Embryonic facial prominence (tissue), 1 donor: ENCODE results near the gene ERAP2.
"Not testable (repeated sequence)": the region's sequence is repeated elsewhere in the genome, so short reads cannot be mapped to it uniquely, and the experiment has no call there.

ENCODE experiments used
- DNase-seq: peaks from one replicate; pipeline ENCODE4 v3.0.0-alpha.2; 2016; ENCODE audit errors: extremely low spot score

ERAP2 gene

DNA sequence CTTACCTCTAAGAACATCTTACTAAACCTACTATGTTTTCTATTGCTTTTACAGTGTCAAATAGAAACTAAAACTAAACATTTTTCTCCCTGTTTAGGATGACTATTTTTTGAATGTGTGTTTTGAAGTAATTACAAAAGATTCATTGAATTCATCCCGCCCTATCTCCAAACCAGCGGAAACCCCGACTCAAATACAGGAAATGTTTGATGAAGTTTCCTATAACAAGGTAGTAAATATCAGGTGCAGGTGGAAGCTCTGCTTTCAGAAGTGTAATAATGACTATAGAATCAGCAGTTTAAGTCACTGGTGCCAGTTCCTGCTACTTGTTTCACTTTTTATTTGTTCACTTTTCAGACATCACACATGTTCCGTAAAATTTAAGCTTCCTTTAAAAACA lies 20.0 kb downstream of the ERAP2 start:
- no peak for DNase-seq

DNA sequence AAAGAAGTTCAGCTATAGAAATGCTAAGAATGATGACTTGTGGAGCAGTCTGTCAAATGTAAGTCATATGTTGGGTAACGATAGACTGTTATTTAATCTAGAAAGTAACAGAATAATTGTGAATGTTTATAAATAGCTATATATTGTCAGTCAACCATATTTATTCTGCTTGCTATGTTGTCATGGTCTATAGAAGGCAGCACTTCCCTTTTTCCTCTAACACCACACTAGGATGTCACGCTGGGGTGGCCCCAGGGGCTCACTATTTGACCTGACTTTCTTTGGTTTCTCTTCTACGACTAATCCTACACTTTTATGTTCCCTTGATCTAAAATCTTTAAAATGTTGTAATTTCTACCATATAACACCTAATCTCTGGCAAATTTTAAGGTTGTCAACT lies 20.5 kb downstream of the ERAP2 start:
- DNase-seq: no peak

DNA sequence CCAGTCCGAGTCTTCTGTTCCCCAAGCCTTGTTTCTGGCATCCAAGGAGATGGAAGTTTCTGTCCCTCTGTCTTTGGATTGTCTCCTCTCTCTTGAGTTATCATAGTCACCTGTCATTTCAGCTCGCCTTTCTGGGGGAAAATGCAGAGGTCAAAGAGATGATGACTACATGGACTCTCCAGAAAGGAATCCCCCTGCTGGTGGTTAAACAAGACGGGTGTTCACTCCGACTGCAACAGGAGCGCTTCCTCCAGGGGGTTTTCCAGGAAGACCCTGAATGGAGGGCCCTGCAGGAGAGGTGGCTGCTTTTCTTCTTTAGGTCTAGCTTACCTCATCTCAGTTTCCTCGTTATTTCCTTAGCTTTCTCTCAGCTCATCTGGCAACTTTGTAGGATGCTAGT lies 25.1 kb downstream of the ERAP2 start:
- DNase-seq: no peak

DNA sequence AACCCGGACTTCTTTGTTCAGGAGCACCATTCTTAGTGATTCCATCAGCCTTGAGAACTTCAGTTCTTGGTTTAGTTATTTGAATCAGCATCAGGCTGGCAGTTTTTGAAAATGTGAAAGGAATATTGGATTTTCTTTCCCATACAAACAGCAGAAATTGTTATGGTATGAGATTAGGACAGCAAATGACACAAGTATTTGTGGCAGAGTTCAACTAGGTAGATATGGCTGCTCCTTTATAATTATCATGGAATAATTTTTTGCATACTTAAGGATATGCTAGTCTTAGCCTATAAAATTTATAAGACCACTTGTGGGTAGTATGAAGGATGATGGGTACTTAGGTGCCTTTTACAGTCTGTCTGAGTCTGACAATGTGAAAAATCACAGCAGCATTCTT lies 25.5 kb downstream of the ERAP2 start:
- no peak for DNase-seq

DNA sequence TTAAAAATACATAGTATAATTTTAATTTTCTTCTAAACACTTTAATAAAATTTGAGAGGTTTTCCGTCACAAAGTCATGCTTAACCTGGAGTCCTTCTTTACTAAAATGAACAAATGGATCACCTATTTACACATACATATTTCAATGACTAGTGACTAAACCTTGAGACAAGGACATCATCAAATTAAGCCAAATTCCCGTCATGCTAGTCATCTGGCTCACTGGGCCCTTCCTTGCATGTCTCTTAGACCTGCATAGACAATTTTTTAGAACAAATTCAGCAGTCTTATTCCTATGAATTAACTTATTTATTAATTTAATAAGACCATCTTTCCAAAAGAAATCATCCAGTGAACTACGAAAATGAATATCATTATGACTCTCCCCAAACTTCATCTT lies 26.6 kb downstream of the ERAP2 start:
- no peak for DNase-seq

DNA sequence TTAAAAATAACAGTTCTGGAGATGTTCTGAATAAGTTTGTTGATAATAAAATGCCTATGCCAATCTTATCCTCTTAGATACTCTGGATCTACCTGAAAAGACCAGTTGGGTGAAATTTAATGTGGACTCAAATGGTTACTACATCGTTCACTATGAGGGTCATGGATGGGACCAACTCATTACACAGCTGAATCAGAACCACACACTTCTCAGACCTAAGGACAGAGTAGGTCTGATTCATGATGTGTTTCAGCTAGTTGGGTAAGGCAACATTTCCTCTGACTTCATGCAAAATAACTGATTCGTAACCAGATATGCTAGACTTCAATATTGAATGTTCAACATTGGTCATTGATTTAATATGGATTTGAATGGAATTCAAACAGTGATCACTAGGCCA lies 27.0 kb downstream of the ERAP2 start:
- no peak for DNase-seq

DNA sequence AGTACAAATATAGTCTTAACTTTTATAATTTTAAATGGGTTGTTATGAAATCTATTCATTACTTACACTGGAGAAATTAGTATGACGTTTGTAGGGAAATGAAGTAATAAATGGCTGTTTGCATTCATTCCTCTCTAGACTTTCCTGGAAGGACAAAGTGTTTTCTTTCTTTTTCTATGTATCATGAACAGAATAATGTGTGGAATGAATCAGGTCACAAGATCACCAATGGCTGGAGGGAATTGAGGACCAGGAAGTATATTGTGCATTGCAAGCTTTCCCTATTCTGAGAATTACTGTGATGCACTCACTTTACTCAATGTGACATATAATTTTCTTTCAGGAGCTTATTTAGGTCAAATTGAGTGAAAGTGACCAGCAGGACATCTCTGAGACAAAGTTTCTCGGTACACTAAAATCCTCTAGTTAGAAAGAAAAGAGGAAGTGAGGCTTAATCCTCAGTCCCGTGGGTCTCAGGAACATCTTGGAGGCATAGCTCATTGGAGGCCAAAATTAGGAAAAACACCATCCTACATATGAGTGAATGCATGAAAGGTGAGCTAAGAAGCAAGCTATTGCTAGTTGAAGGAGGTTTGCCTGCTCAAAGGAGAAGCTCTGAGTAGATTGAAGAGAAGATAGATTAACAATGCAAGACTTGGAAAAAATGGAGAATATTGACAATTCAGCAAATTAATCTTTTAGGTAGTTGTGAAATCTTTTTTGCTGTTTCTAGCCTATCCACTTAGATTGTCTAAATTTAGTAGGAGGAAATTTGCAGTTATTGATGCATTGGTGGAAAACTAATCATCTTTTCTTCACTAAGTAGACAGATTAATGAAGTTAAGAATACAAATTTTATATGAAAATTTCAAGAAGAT lies 28.0 kb downstream of the ERAP2 start:
- DNase-seq: no peak

DNA sequence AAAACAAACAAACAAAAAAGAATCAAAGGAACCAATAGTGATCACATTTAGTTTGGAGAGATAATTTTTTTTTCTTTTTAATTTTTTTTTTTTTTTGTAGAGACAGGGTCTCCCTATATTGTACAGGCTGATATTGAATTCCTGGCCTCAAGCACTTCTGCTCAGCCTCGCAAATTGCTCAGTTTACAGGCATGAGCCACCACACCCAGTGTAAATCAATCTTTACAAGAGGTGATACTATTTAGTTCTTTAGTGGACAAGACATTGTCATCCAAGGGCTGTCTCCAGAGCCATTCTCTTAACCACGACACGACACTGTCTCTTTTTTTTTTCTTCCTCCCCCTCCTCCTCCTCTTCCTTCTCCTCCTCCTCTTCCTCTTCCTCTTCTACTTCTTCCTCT lies 29.6 kb downstream of the ERAP2 start:
- DNase-seq: no peak

DNA sequence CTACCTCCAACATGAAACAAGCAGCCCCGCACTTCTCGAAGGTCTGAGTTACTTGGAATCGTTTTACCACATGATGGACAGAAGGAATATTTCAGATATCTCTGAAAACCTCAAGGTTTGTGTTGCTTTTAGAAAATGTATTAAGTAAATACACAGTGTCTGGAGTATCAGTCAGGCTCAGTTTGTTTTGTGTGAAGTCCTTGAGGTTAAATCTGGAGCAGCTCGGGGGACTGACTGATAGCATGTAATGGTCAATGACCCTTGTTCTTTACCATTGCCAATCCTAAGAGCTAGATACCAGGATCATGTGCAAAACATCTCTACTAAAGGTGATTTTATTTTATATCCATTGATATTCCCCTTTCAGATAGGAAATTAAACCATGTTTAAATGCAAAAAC lies 32.7 kb downstream of the ERAP2 start:
- DNase-seq: no peak

DNA sequence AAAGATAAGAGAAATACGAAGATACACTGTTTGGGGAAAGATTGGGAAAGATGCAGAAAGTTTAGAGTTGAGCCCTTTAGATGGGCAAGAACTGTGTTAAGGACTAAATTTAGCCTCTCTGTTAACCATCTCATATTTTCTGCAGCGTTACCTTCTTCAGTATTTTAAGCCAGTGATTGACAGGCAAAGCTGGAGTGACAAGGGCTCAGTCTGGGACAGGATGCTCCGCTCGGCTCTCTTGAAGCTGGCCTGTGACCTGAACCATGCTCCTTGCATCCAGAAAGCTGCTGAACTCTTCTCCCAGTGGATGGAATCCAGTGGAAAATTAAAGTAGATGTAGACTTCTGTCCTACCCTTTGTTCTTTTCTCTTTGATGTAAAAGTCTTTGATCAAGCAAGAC lies 33.1 kb downstream of the ERAP2 start:
- DNase-seq: no peak

DNA sequence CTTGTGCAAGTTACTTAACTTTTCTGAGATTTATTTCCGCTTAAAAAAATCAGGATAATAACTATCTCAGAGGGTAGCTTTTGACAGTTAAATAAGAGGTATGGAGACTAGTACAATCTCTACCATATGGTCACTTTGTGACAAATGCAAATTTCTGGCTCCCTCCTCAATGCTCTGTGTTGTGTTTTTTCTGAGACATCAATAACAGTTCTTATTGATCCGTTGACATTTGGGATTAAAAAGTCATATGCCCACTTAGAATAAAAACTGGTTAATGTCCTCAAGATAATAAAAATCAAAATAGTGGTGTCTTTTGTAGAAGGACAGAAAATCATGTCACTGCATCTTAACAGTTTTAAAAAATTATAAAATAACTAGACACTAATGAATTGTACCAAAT lies 34.8 kb downstream of the ERAP2 start:
- no peak for DNase-seq

DNA sequence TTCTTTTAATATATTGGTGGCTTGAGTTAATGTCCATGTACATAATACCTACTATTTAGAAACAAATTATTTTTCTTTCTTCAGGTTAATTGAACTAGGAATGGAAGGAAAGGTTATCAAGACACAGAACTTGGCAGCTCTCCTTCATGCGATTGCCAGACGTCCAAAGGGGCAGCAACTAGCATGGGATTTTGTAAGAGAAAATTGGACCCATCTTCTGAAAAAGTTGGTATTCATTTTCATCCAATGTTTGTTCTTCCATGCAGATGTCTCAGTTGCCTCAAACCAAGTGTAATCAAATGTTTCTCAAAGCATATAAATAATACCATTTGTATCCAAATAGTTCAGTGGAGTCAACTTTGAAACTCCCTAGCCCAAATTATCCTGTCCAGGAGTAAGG lies 36.9 kb downstream of the ERAP2 start:
- no peak for DNase-seq

DNA sequence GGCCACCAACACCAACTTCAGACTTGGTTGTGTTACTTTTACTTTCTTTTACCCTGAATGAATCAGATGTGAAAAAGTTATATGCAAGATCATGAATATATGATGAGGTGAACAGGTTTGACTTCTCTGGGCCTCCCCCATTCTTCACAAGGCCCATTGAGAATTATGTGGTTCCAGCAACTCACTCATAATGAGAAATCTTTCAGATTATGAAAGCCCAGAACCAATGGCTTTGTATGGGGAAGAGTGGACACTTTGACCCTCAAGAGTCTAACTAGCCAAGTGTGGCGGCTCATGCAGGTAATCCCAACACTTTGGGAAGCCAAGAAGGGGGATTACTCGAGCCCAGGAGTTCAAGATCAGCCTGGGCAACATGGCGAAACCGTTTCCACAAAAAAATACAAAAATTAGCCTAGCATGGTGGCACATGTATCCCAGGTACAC lies 43.5 kb downstream of the ERAP2 start:
- DNase-seq: no peak

DNA sequence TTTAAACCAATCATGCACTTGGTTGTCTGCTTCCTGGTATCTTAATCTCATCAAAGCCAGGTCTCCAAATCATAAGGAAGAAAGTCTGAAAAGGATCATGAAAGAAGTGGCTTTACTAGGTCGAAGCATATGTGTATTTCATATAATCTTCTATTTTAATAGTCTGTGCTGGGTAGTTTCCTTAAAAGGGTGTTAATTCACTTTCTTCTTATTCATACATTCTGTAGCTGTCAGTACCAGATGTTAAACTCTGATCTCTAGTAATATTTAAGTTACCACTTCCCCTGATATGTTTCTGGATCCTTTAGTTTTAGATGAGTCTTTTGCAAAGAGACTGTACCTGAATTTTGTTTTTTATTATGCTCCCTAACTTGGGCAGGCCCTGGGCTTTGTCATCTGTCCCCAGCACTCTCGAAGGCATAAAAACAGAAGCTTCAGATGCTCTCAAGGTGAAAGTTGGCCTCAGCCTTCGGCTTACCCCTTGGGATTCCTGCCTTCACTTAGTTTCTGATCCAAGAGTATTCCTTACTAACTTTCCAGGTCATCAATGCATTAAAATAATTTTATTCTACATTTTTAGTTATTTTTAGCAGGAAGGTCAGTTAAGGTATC lies 44.5 kb downstream of the ERAP2 start:
- DNase-seq: no peak

DNA sequence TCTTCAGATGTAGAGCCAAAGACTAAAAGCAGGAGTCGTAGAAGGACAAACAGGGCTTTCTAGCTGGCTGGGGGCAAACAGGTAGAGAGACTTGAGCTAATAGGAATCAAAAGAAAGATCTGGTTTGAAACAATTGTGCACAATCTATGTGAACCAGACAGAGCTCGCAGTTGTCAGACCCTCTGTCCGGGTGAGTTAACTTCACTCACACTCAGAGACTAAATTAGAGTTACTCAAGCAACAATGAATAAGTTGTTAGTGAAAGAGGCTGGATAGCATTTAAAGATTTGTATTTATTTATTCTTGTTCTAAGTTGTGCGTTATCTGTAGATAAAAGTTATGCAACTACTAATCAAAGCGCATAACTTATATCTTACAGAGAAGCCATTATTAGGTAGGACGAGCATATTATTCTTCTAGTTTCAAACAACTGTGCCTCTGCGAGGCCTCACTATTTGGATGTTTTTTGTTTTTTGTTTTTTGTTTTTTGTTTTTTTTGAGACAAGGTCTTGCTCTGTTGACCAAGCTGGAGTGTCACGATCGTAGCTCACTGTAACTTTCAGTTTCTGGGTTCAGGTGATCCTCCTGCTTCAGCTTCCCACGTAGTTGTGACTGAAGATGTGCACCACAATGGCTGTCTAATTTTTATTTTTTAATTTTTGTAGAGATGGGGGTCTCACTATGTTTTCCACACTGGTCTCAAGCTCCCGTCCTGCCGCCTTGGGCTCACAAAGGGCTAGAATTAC lies 46.4 kb downstream of the ERAP2 start:
- DNase-seq: no peak

DNA sequence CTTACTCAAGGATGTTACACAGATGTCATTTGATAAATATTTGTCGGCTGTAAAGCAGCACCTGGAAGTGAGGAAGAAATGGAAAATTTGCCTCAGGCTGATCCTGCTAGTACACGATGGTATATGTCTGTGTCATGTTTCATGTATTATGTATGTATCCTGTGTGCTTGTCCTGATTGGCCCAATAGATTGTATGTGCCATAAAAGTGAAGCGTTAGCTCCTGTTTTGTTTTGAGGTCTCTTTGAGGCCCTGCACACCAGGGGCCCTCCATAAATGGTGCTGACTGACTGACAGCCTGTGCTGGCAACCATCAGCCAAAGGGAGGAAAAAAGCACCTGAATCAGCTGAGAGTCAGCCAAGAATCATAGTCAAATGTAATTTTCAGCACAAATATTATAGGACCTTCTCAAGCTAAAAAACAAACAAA lies 47.7 kb downstream of the ERAP2 start:
- DNase-seq: no peak

DNA sequence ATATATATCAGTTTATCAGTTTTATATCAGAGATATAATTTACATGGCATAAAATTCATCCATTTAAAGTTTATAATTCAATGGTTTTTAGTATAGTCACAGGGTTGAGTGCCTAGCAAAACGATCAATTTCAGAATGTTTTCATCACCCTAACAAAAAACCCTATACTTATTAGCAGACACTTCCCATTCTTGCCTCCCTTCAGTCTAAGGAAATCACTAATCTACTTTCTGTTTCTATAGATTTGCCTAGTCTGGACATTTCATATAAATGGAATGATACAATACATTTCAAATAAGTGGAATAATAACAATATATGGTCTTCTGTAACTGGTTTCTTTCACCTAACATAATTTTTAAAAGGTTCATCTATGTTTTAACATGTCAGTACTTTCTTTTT lies 50.0 kb downstream of the ERAP2 start:
- no peak for DNase-seq

DNA sequence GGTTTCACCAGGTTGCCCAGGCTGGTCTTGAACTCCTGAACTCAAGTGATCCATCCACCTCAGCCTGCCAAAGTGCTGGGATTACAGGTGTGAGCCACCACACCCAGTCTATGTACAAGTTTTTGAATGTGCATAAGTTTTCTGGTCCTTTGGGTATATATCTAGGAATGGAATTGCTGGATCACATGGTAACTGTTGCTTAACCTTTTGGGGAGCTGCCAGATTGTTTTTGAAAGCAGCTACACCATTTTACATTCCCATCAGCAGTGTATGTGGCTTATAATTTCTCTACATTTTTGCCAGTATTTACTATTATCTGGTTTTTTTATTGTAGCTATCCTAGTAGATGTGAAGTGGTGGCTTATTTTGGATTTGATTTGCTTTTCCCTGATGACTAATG lies 50.7 kb downstream of the ERAP2 start:
- DNase-seq: no peak

DNA sequence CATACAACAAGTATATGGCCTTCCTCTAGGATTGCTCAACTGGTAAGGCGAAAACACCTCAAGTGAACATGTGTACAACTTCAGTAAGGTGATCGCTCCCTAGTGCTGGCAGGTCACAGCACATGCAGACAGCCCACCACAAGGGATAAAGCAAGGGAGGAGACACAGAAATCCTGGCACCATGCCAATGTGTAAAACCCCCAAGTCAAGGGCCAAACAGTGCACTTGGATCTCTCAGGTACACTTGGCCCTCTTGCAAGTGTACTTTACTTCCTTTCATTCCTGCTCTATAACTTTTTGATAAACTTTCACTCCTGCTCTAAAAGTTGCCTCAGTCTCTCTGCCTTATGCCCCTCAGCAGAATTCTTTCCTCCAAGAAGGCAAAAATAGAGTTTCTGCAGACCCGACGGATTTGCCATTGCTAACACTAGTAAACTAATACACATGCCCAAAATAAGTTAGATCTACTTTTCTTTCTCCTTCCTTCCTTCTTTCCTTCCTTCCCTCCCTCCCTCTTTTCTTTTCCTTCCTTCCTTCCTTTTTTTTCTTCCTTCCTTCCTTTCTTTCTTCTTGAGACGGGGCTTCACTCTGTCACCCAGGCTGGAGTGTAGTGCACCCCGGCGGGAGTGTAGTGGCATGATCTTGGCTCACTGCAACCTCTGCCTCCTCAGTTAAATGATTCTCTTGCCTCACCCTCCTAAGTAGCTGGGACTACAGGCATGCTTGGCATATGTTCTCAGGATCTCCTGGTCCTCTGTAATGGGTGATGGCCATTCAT lies 52.8 kb downstream of the ERAP2 start:
- DNase-seq: no peak

DNA sequence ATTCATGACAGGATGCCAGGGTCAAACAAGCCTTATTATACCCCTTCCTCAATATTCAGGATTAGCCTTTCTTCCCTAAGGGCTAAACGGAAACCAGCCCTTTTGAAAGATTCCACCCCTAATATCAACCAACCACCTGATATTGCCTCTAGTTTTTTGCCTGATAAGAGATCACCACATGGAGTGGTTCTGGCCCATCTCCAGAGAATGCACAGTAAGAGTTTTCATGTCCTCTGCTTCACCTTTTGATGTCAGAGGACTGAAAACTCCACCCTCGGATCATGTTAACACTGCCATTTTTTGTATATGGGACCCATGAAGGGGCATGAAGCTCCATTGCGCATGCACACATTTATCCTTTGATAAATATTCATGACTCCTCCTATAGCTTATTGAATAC lies 53.8 kb downstream of the ERAP2 start:
- no peak for DNase-seq

DNA sequence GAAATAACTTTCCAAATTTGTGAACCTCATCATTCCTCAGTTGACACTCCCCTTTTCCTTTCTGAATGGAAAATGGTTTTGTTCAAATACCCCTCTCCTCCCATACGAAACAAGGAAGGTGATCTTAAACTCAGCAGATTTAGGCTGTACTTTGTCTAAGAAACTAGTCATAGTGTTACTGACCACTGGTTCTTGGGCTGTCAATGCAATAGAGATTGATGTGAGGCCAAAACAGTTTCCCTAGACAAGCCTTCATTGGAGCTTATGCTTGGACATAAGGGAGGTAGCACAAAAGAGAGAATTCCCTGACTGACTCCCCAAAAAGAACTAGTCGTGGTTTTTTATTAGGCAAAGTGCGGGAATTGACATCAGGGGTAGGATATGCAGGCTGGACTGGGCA lies 54.3 kb downstream of the ERAP2 start:
- DNase-seq: no peak

DNA sequence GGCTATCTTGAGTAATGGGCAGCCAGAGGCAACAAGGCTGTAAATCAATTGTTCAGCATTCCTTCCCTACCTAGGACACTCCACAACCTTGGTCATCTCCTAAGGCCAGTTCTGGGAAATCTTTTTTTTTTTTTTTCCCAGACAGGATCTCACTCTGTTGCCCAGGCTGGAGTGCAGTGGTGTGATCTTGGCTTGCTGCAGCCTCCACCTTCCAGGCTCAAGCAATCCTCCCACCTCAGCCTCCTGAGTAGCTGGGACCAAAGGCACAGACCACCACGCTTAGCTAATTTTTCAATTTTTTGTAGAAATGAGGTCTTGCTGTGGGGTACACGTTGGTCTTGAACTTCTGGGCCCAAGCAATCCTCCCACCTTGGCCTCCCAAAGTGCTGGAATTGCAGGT lies 54.7 kb downstream of the ERAP2 start:
- not testable (repeated sequence) for DNase-seq
